ENCODE results near the gene WAPL. TPM values are rescaled to one million over a fixed set of nuclear protein-coding genes. Genes with fewer than 3 reads are reported as not detected.
A peak's percentile ranks its signal among the peaks of the same experiment; 100 is the strongest.
"Not testable (repeated sequence)": the region's sequence is repeated elsewhere in the genome, so short reads cannot be mapped to it uniquely, and the experiment has no call there.

The WAPL gene
- total RNA-seq, 2 experiments from 2014 or later = 51.1 to 75.7 TPM

GRCh38 chr10:86526606-86527005, 5.0 kb upstream of the WAPL start:
- H3K4me1 ChIP-seq (ENCODE audit: insufficient read depth, low read length, poor library complexity, severe bottlenecking) = peaks cover 28% of the 10 kb centered on the region
- H2AFZ ChIP-seq (ENCODE audit: low read length) = no peak overlapping the region
- CTCF ChIA-PET (ENCODE audit: unreplicated experiment) = interaction anchor here (0.6 kb wide), 1 partner anchor 58 kb away, joined by 3 read pairs; no protein-coding TSS in a partner anchor
- intact Hi-C loops (cut with micrococcal nuclease; ENCODE audit: unreplicated experiment) = no loop called here
- TF ChIP-seq, protein P1, sequence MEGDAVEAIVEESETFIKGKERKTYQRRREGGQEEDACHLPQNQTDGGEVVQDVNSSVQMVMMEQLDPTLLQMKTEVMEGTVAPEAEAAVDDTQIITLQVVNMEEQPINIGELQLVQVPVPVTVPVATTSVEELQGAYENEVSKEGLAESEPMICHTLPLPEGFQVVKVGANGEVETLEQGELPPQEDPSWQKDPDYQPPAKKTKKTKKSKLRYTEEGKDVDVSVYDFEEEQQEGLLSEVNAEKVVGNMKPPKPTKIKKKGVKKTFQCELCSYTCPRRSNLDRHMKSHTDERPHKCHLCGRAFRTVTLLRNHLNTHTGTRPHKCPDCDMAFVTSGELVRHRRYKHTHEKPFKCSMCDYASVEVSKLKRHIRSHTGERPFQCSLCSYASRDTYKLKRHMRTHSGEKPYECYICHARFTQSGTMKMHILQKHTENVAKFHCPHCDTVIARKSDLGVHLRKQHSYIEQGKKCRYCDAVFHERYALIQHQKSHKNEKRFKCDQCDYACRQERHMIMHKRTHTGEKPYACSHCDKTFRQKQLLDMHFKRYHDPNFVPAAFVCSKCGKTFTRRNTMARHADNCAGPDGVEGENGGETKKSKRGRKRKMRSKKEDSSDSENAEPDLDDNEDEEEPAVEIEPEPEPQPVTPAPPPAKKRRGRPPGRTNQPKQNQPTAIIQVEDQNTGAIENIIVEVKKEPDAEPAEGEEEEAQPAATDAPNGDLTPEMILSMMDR (conservative IDR thresholded peaks at IDR 0.05; ENCODE audit: low read length) = no peak
- no peak for TF ChIP-seq EZH2phosphoT487 (IDR thresholded peaks at IDR 0.05; ENCODE audit: borderline replicate concordance, low read depth, low read length)
- no peaks in the 10 kb centered on the region for H3K36me3 ChIP-seq (ENCODE audit: insufficient read depth, low read length)
- no peak for DNase-seq (ENCODE audit: low spot score)
- no peak overlapping the region for H3K4me3 ChIP-seq (ENCODE audit: low read depth, low read length, poor library complexity, severe bottlenecking)
- H3K4me2 ChIP-seq (ENCODE audit: low read length) = no peak overlapping the region
- BruUV-seq (replicated peaks) = no TSS peak
- H3K9me3 ChIP-seq (ENCODE audit: low read length) = no peaks in the 10 kb centered on the region
- H3K9me2 ChIP-seq (ENCODE audit: insufficient read depth, low read length) = no peaks in the 10 kb centered on the region
- H4K20me1 ChIP-seq (ENCODE audit: insufficient read depth, low read length) = no peaks in the 10 kb centered on the region
- H3K27ac ChIP-seq (ENCODE audit: low read depth, low read length, poor library complexity, severe bottlenecking) = no peak overlapping the region
- POLR2A ChIA-PET = interaction anchor here (0.7 to 0.8 kb wide), 2 partner anchors 11 to 145 kb away, joined by 3 to 5 read pairs; no protein-coding TSS in a partner anchor
- H3K79me2 ChIP-seq (ENCODE audit: insufficient read depth, low read depth, low read length) = peaks cover 18% of the 10 kb centered on the region; the same call in 1 of the 2 replicates

DNA sequence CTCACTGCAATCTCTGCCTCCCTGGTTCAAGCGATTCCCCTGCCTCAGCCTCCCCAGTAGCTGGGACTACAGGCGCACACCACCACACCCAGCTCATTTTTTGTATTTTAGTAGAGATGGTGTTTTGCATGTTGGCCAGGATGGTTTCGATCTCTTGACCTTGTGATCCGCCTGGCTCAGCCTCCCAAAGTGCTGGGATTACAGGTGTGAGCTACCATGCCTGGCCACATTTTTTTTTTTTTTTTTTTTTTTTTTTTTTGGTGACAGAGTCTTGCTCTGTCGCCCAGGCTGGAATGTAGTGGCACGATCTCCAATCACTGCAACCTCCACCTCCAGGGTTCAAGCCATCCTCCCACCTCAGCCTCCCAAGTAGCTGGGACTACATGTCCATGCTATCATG, 4.1 kb upstream of the WAPL start:
- H3K4me2 ChIP-seq (ENCODE audit: low read length); BruUV-seq (replicated peaks); intact Hi-C loops (cut with micrococcal nuclease; ENCODE audit: unreplicated experiment); H3K4me3 ChIP-seq (ENCODE audit: low read depth, low read length, poor library complexity, severe bottlenecking); H2AFZ ChIP-seq (ENCODE audit: low read length); H3K9me2 ChIP-seq (ENCODE audit: insufficient read depth, low read length); H3K36me3 ChIP-seq (ENCODE audit: insufficient read depth, low read length); H3K27ac ChIP-seq (ENCODE audit: low read depth, low read length, poor library complexity, severe bottlenecking); H3K9me3 ChIP-seq (ENCODE audit: low read length); H4K20me1 ChIP-seq (ENCODE audit: insufficient read depth, low read length); DNase-seq (ENCODE audit: low spot score): not testable (repeated sequence)
- peaks cover 25% of the 10 kb centered on the region for H3K79me2 ChIP-seq (ENCODE audit: insufficient read depth, low read depth, low read length)
- ChIA-PET POLR2A (interaction anchor here (0.6 to 1.1 kb wide), 3 partner anchors 9 to 133 kb away, joined by 3 to 8 read pairs (median 5); no protein-coding TSS in a partner anchor), CTCF (ENCODE audit: unreplicated experiment) (interaction anchor here (0.6 kb wide), 1 partner anchor 53 kb away, joined by 3 read pairs; no protein-coding TSS in a partner anchor)
- peaks cover 28% of the 10 kb centered on the region for H3K4me1 ChIP-seq (ENCODE audit: insufficient read depth, low read length, poor library complexity, severe bottlenecking)

GRCh38 chr10:86524225-86524962, 2.8 kb upstream of the WAPL start:
- H3K4me3 ChIP-seq (ENCODE audit: low read depth, low read length, poor library complexity, severe bottlenecking) = peak overlapping the region; percentile 93
- TF ChIP-seq, protein P1 (conservative IDR thresholded peaks at IDR 0.05; ENCODE audit: low read length) = no peak
- H3K27ac ChIP-seq (ENCODE audit: low read depth, low read length, poor library complexity, severe bottlenecking) = peak overlapping the region; percentile 31
- no TSS peak for BruUV-seq (replicated peaks)
- intact Hi-C loops (cut with micrococcal nuclease; ENCODE audit: unreplicated experiment) = loop anchor here (5.0 kb wide), 1 partner anchor 148 kb away; no protein-coding TSS in a partner anchor
- peaks cover 8% of the 10 kb centered on the region for H3K36me3 ChIP-seq (ENCODE audit: insufficient read depth, low read length)
- peaks cover 12% of the 10 kb centered on the region for H4K20me1 ChIP-seq (ENCODE audit: insufficient read depth, low read length)
- H3K9me3 ChIP-seq (ENCODE audit: low read length) = no peaks in the 10 kb centered on the region
- H3K4me2 ChIP-seq (ENCODE audit: low read length) = peak overlapping the region; percentile 81
- POLR2A ChIA-PET = interaction anchor here (0.6 to 1.0 kb wide), 2 partner anchors 9 to 741 kb away, joined by 3 read pairs; no protein-coding TSS in a partner anchor
- peaks cover 38% of the 10 kb centered on the region for H3K79me2 ChIP-seq (ENCODE audit: insufficient read depth, low read depth, low read length)
- H3K9me2 ChIP-seq (ENCODE audit: insufficient read depth, low read length) = no peaks in the 10 kb centered on the region
- no peak for DNase-seq (ENCODE audit: low spot score)
- H3K4me1 ChIP-seq (ENCODE audit: insufficient read depth, low read length, poor library complexity, severe bottlenecking) = peaks cover 38% of the 10 kb centered on the region
- CTCF ChIA-PET (ENCODE audit: unreplicated experiment) = interaction anchor here (0.5 to 0.6 kb wide), 2 partner anchors 62 to 169 kb away, joined by 3 read pairs; no protein-coding TSS in a partner anchor
- no peak overlapping the region for H2AFZ ChIP-seq (ENCODE audit: low read length)
